Panc1 (cell line): ENCODE measurements around the gene PABPN1.

Source experiments
- CTCF ChIP-seq: fragments of 450-650 bp; IDR thresholded peaks from 2 replicates; pipeline ENCODE4 v1.5.1; 2017; ENCODE audit warnings: mild to moderate bottlenecking
- POLR2AphosphoS5 ChIP-seq: IDR thresholded peaks from 2 replicates; pipeline ENCODE4 v1.6.1; 2012; ENCODE audit warnings: mild to moderate bottlenecking, low read depth, low read length, moderate library complexity

- TF ChIP-seq CTCF (no peak), POLR2AphosphoS5 (no peak)
Measured at GRCh38 chr14:23361320-23361719, 40.1 kb downstream of the PABPN1 start.
